HepG2 (cell line): Measurements from ENCODE around the gene IDUA. TPM values are rescaled to one million over a fixed set of nuclear protein-coding genes. Genes with fewer than 3 reads are reported as not detected.

Source experiments
- ATAC-seq: fragments of 200-7000 bp; cut with Tn5 transposase; 3 replicates; pipeline ENCODE4 v1.9.1; 2020; ENCODE audit warnings: mild to moderate bottlenecking, moderate library complexity
- BruUV-seq: library from RNA; stranded (reverse); fragments of 400-500 nt; replicated peaks from 2 replicates; lab custom pipeline; 2021; lab: Mats Ljungman, UMichigan
- CTCF ChIA-PET: fragments of 300-600 bp; formaldehyde crosslinking; extraction: SDS; loops from one replicate; lab custom pipeline; 2021; ENCODE audit warnings: low total read pairs, inconsistent platforms, low intra/inter-chr PET ratio; lab: Yijun Ruan, JAX
- POLR2A ChIA-PET: fragments of 350-600 bp; sonication (Branson Sonifier 250); formaldehyde crosslinking; loops from one replicate; lab custom pipeline; 2020; ENCODE audit warnings: antibody characterized with exemption, inconsistent platforms; lab: Yijun Ruan, JAX
- DNase-seq: peaks from one replicate; pipeline ENCODE4 v3.0.0-alpha.2; 2015; ENCODE audit warnings: low spot score
- FAIRE-seq: peaks from 3 replicates; lab custom pipeline; 2011; peaks lifted over from hg19 to GRCh38; lab: Jason Lieb, UNC
- H2AFZ ChIP-seq: one replicate; pipeline ENCODE4 v1.6.1; 2011; ENCODE audit warnings: low read length, inconsistent platforms
- H3K27ac ChIP-seq: fragments of 300-600 bp; 3 replicates; pipeline ENCODE4 v1.8.0; 2011; ENCODE audit warnings: mixed run types, mild to moderate bottlenecking, mixed read lengths, low read length, inconsistent platforms; ENCODE audit not compliant: insufficient read depth; ENCODE audit errors: extremely low read length
- H3K27me3 ChIP-seq, 2 experiments: fragments of 200-600 bp in 1 of 2; 2 replicates in 1 of 2; 3 replicates in 1 of 2; pipeline versions ENCODE4 v1.6.0 to v1.8.0; 2011; ENCODE audit warnings: low read length in 2 of 2, mild to moderate bottlenecking in 2 of 2, moderate library complexity in 2 of 2, inconsistent platforms in 1 of 2; ENCODE audit not compliant: insufficient read depth in 2 of 2, control insufficient read depth in 1 of 2
- H3K36me3 ChIP-seq, 2 experiments: fragments of 200-600 bp in 1 of 2; replicated peaks in 1 of 2; 2 replicates in 1 of 2; 3 replicates in 1 of 2; pipeline versions ENCODE4 v1.5.1 to v1.8.0; 2011; ENCODE audit warnings: low read length in 2 of 2, inconsistent platforms in 1 of 2; ENCODE audit not compliant: insufficient read depth in 2 of 2, control insufficient read depth in 1 of 2
- H3K4me1 ChIP-seq: 2 replicates; pipeline ENCODE4 v1.5.1; 2012; ENCODE audit warnings: low read length, inconsistent platforms; ENCODE audit not compliant: insufficient read depth
- H3K4me2 ChIP-seq: 2 replicates; pipeline ENCODE4 v1.6.0; 2011; ENCODE audit warnings: low read depth, low read length, inconsistent platforms
- H3K4me3 ChIP-seq, 3 experiments: fragments of 200-600 bp in 1 of 3; sonication (generic), shearing (Covaris generic) in 1 of 3; replicated peaks in 1 of 3; 2 replicates each; pipeline ENCODE4 v1.5.1; 2011 to 2016; ENCODE audit warnings: low read length in 3 of 3, inconsistent platforms in 2 of 3, low read depth in 2 of 3, mild to moderate bottlenecking in 2 of 3, control low read depth in 1 of 3, mixed read lengths in 1 of 3; ENCODE audit not compliant: insufficient read depth in 1 of 3
- H3K79me2 ChIP-seq: one replicate; pipeline ENCODE4 v1.6.1; 2011; ENCODE audit warnings: low read length, inconsistent platforms; ENCODE audit not compliant: insufficient read depth
- H3K9ac ChIP-seq: 2 replicates; pipeline ENCODE4 v1.6.0; 2011; ENCODE audit warnings: mild to moderate bottlenecking, low read depth, low read length, inconsistent platforms; ENCODE audit not compliant: insufficient read depth
- H3K9me3 ChIP-seq: 2 replicates; pipeline ENCODE4 v1.5.1; 2012; ENCODE audit warnings: mild to moderate bottlenecking, low read length
- H4K20me1 ChIP-seq: 2 replicates; pipeline ENCODE4 v1.6.0; 2011; ENCODE audit warnings: inconsistent platforms, mild to moderate bottlenecking, low read length, moderate library complexity; ENCODE audit not compliant: insufficient read depth
- AGO2 ChIP-seq: fragments of 200-400 bp; formaldehyde crosslinking; optimal IDR thresholded peaks from 2 replicates; pipeline ENCODE3; 2017; ENCODE audit warnings: mild to moderate bottlenecking, low read depth, low read length, moderate library complexity
- ASH2L ChIP-seq: fragments of 300-600, 200-600 bp; sonication (generic); IDR thresholded peaks from 2 replicates; pipeline ENCODE4 v1.7.0; 2017; ENCODE audit warnings: low read depth, mild to moderate bottlenecking, moderate library complexity, mixed read lengths, low read length; ENCODE audit not compliant: insufficient read length
- ERF ChIP-seq: IDR thresholded peaks from 2 replicates; pipeline ENCODE4 v1.6.1; 2018; ENCODE audit warnings: missing biosample characterization, missing genetic modification reagents
- GATA4 ChIP-seq: sonication (generic); IDR thresholded peaks from 2 replicates; pipeline ENCODE4 v1.6.1; 2016; ENCODE audit warnings: antibody characterized with exemption, low read depth, borderline replicate concordance
- HOXA9 ChIP-seq: sonication (generic); formaldehyde crosslinking; IDR thresholded peaks from 2 replicates; pipeline ENCODE4 v1.8.1; 2022; ENCODE audit warnings: missing genetic modification reagents, mild to moderate bottlenecking, moderate library complexity, borderline replicate concordance
- NR2F6 ChIP-seq, 2 experiments: IDR thresholded peaks; 2 replicates each; pipeline ENCODE4 v1.6.1; 2016; ENCODE audit warnings: antibody characterized with exemption in 1 of 2, mild to moderate bottlenecking in 1 of 2
- POLR2AphosphoS5 ChIP-seq: IDR thresholded peaks from 2 replicates; pipeline ENCODE4 v1.6.1; 2012; ENCODE audit warnings: low read depth, low read length
- SKI ChIP-seq: fragments of 450-650 bp; IDR thresholded peaks from one replicate; pipeline ENCODE4 v1.6.1; 2018; ENCODE audit warnings: mild to moderate bottlenecking; ENCODE audit not compliant: partially characterized antibody
- SMARCC2 ChIP-seq: fragments of 450-650 bp; IDR thresholded peaks from 2 replicates; pipeline ENCODE4 v1.6.1; 2017; ENCODE audit warnings: antibody characterized with exemption, mild to moderate bottlenecking
- TRIM22 ChIP-seq: fragments of 450-650 bp; IDR thresholded peaks from 2 replicates; pipeline ENCODE4 v1.6.1; 2017
- ZBTB38 ChIP-seq: sonication (generic); formaldehyde crosslinking; IDR thresholded peaks from 2 replicates; pipeline ENCODE4 v1.5.1; 2020; ENCODE audit warnings: mild to moderate bottlenecking, missing genetic modification reagents
- ZNF326 ChIP-seq: sonication (generic); formaldehyde crosslinking; IDR thresholded peaks from 2 replicates; pipeline ENCODE4 v1.4.0; 2020; ENCODE audit warnings: missing genetic modification reagents, borderline replicate concordance
- ZNF589 ChIP-seq: sonication (generic); formaldehyde crosslinking; conservative IDR thresholded peaks from 2 replicates; pipeline ENCODE4 v1.8.0; 2022; ENCODE audit warnings: mild to moderate bottlenecking, moderate library complexity, missing genetic modification reagents
- ZNF792 ChIP-seq: IDR thresholded peaks from 2 replicates; pipeline ENCODE4 v1.6.1; 2016
- WGBS: methylation state at CpG from one replicate; pipeline ENCODE4 v1.1.6; 2017; ENCODE audit warnings: low lambda C conversion rate; 5-methylcytosine and 5-hydroxymethylcytosine counted together
- in situ Hi-C: cut with HindIII; loops from 2 replicates; pipeline ENCODE4 v1.10.0; 2017; ENCODE audit warnings: low pct_unique_long_range_greater_than_20kb; ENCODE audit not compliant: extremely low pct_ligation_motif_present
- intact Hi-C: fragments of 100-400 bp; cut with micrococcal nuclease; formaldehyde crosslinking; loops from one replicate; pipeline ENCODE4 v1.10.0; 2022; ENCODE audit not compliant: unreplicated experiment
- polyA plus RNA-seq, 8 experiments: library from polyadenylated mRNA; depleted of rRNA in 3 of 8; stranded (reverse) in 7 of 8; unstranded in 1 of 8; fragments of >200 nt; fragmentation: Illumina TruSeq in 4 of 8; extraction: Trizol in 4 of 8; gene quantifications; 2 replicates each; pipeline versions ENCODE4 v1.2.1 to v1.2.3, GENCODE V29; 2011 to 2016; ENCODE audit warnings: low read depth in 4 of 8, missing spikeins in 1 of 8, mixed read lengths in 1 of 8; ENCODE audit not compliant: insufficient read depth in 1 of 8
- total RNA-seq, 5 experiments: library from RNA; depleted of rRNA; stranded (reverse); fragments of >200 nt; fragmentation: Illumina TruSeq; extraction: Trizol; gene quantifications; 2 replicates each; pipeline ENCODE4 v1.2.3, GENCODE V29; 2016; ENCODE audit warnings: low read depth in 1 of 5
- TF ChIP-seq, protein P1 (sequence below): sonication (generic); formaldehyde crosslinking; IDR thresholded peaks from 2 replicates; pipeline ENCODE4 v1.8.0; 2022; ENCODE audit warnings: mild to moderate bottlenecking, missing genetic modification reagents, moderate library complexity

The IDUA gene
- total and polyA plus RNA-seq, 2 of the 13 experiments (the other 11 are each of a cell fraction or from before 2014, with no cell fraction given), result 0.77 to 1.0 TPM

DNA sequence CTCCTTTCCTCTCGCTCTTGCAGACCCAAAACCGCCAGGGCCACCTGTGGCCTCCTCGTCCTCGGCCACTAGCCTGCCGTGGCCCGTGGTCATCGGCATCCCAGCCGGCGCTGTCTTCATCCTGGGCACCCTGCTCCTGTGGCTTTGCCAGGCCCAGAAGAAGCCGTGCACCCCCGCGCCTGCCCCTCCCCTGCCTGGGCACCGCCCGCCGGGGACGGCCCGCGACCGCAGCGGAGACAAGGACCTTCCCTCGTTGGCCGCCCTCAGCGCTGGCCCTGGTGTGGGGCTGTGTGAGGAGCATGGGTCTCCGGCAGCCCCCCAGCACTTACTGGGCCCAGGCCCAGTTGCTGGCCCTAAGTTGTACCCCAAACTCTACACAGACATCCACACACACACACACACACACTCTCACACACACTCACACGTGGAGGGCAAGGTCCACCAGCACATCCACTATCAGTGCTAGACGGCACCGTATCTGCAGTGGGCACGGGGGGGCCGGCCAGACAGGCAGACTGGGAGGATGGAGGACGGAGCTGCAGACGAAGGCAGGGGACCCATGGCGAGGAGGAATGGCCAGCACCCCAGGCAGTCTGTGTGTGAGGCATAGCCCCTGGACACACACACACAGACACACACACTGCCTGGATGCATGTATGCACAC, 38.2 kb downstream of the IDUA start:
- no peak overlapping the region for H2AFZ ChIP-seq
- 92% methylated on average over 20 of the region's 32 CpGs for WGBS
- in situ Hi-C loops (no loop called here), intact Hi-C loops (no loop called here)
- POLR2A ChIA-PET, result no interaction called here
- no peak for FAIRE-seq
- H4K20me1 ChIP-seq, result no peaks in the 10 kb centered on the region
- H3K4me3 ChIP-seq, result no peak overlapping the region
- H3K36me3 ChIP-seq, result peaks cover 8 to 12% of the 10 kb centered on the region in 2 experiments; a peak in 4 of 5 replicates
- H3K4me1 ChIP-seq, result peaks cover 20% of the 10 kb centered on the region
- no peak overlapping the region for H3K9ac ChIP-seq
- CTCF ChIA-PET, result no interaction called here
- TF ChIP-seq POLR2AphosphoS5 (no peak), ERF (CRISPR knock-in tag) (no peak), GATA4 (no peak), SKI (peak; percentile 54), ZBTB38 (peak; percentile 13; the same call in 1 of the 2 replicates), AGO2 (peak; percentile 22), ZNF792 (CRISPR knock-in tag) (no peak)
- H3K27me3 ChIP-seq, result peaks cover 7 to 18% of the 10 kb centered on the region in 2 experiments; a peak in 4 of 5 replicates
- DNase-seq, result no peak
- H3K4me2 ChIP-seq, result no peak overlapping the region
- no peak for ATAC-seq
- no peaks in the 10 kb centered on the region for H3K79me2 ChIP-seq
- H3K9me3 ChIP-seq, result no peaks in the 10 kb centered on the region
- no TSS peak for BruUV-seq
- H3K27ac ChIP-seq, result no peak overlapping the region

DNA sequence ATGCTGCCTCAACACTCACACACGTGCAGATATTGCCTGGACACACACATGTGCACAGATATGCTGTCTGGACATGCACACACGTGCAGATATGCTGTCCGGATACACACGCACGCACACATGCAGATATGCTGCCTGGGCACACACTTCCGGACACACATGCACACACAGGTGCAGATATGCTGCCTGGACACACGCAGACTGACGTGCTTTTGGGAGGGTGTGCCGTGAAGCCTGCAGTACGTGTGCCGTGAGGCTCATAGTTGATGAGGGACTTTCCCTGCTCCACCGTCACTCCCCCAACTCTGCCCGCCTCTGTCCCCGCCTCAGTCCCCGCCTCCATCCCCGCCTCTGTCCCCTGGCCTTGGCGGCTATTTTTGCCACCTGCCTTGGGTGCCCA, 39.3 kb downstream of the IDUA start:
- Histone ChIP-seq H2AFZ (no peak overlapping the region), H3K36me3 (peaks cover 8 to 12% of the 10 kb centered on the region in 2 experiments; a peak in 4 of 5 replicates), H3K79me2 (no peaks in the 10 kb centered on the region), H3K27ac (no peak overlapping the region), H3K4me3 (no peak overlapping the region), H4K20me1 (no peaks in the 10 kb centered on the region), H3K27me3 (peaks cover 10 to 29% of the 10 kb centered on the region in 2 experiments; a peak in 4 of 5 replicates), H3K9me3 (no peaks in the 10 kb centered on the region), H3K4me1 (peaks cover 31% of the 10 kb centered on the region), H3K9ac (no peak overlapping the region), H3K4me2 (no peak overlapping the region)
- WGBS, result 83% methylated on average over 14 of the region's 17 CpGs
- DNase-seq (no peak), ATAC-seq (no peak), FAIRE-seq (no peak)
- intact Hi-C loops, result no loop called here
- ChIA-PET CTCF (no interaction called here), POLR2A (no interaction called here)
- peak; percentile 11 for TF ChIP-seq AGO2
- TF ChIP-seq ASH2L, result no peak
- TF ChIP-seq NR2F6 (IDR thresholded peaks at IDR 0.05), result no peak
- TF ChIP-seq NR2F6 (CRISPR knock-in tag; IDR thresholded peaks at IDR 0.05), result no peak
- TF ChIP-seq TRIM22, result no peak
- TF ChIP-seq HOXA9, result 0 out of 2 replicates have a peak, but pooled peaks have one; percentile 35
- TF ChIP-seq, protein P1, sequence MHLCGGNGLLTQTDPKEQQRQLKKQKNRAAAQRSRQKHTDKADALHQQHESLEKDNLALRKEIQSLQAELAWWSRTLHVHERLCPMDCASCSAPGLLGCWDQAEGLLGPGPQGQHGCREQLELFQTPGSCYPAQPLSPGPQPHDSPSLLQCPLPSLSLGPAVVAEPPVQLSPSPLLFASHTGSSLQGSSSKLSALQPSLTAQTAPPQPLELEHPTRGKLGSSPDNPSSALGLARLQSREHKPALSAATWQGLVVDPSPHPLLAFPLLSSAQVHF (CRISPR knock-in tag), result 0 out of 2 replicates have a peak, but pooled peaks have one; percentile 65
- 0 out of 2 replicates have a peak, but pooled peaks have one; percentile 46 for TF ChIP-seq ZNF589
- peak; percentile 29; the same call in 1 of the 2 replicates for TF ChIP-seq ZBTB38
- TF ChIP-seq SMARCC2, result no peak
- 0 out of 2 replicates have a peak, but pooled peaks have one; percentile 24 for TF ChIP-seq ZNF326 (CRISPR knock-in tag)
- in situ Hi-C loops, result no loop called here
- BruUV-seq, result no TSS peak
